K562 (cell line): ENCODE measurements around the gene ADGRA1. TPM values are rescaled to one million over a fixed set of nuclear protein-coding genes. Genes with fewer than 3 reads are reported as not detected.

Source experiments
- ATAC-seq: fragments of 200-7000 bp; cut with Tn5 transposase; 3 replicates; pipeline ENCODE4 v1.9.1; 2020; ENCODE audit warnings: moderate library complexity
- BruUV-seq: library from RNA; stranded (reverse); fragments of 400-500 nt; replicated peaks from 2 replicates; lab custom pipeline; 2021; lab: Mats Ljungman, UMichigan
- CTCF ChIA-PET: fragments of 300-600 bp; formaldehyde crosslinking; extraction: SDS; loops from one replicate; lab custom pipeline; 2021; ENCODE audit warnings: low intra/inter-chr PET ratio; lab: Yijun Ruan, JAX
- POLR2A ChIA-PET: fragments of 300-600, 350-650 bp; sonication (Branson Sonifier 250); formaldehyde crosslinking; extraction: SDS; loops from one replicate; lab custom pipeline; 2021; ENCODE audit warnings: antibody characterized with exemption, inconsistent platforms; lab: Yijun Ruan, JAX
- DNase-seq, 4 experiments: peaks; one replicate each; pipeline versions ENCODE4 v3.0.0 to v3.0.0-alpha.2; 2011 to 2018; ENCODE audit warnings: low spot score in 3 of 4, mixed read lengths in 3 of 4; ENCODE audit errors: extremely low read depth in 1 of 4
- FAIRE-seq: peaks from 2 replicates; lab custom pipeline; 2011; peaks lifted over from hg19 to GRCh38; lab: Jason Lieb, UNC
- H2AFZ ChIP-seq: 2 replicates; pipeline ENCODE4 v1.6.0; 2011; ENCODE audit warnings: low read depth, low read length, control low read depth, inconsistent platforms
- H3K27ac ChIP-seq: fragments of 200-600 bp; 3 replicates; pipeline ENCODE4 v1.8.0; 2011; ENCODE audit warnings: low read depth, mild to moderate bottlenecking, control low read depth, inconsistent platforms, low read length, moderate library complexity, mixed read lengths; ENCODE audit errors: extremely low read depth
- H3K27me3 ChIP-seq, 2 experiments: fragments of 300-600 bp in 1 of 2; 2 replicates in 1 of 2; 3 replicates in 1 of 2; pipeline versions ENCODE4 v1.6.0 to v1.8.0; 2011; ENCODE audit warnings: inconsistent platforms in 2 of 2, low read length in 2 of 2, mild to moderate bottlenecking in 1 of 2, mixed read lengths in 1 of 2, moderate library complexity in 1 of 2; ENCODE audit not compliant: control insufficient read depth in 2 of 2, insufficient read depth in 2 of 2
- H3K36me3 ChIP-seq: fragments of 300-600 bp; 3 replicates; pipeline ENCODE4 v1.8.0; 2011; ENCODE audit warnings: mild to moderate bottlenecking, low read length, inconsistent platforms; ENCODE audit not compliant: control insufficient read depth, insufficient read depth
- H3K4me1 ChIP-seq, 2 experiments: fragments of 200-600 bp in 1 of 2; replicated peaks in 1 of 2; 2 replicates in 1 of 2; 3 replicates in 1 of 2; pipeline versions ENCODE4 v1.5.1 to v1.8.0; 2011; ENCODE audit warnings: inconsistent platforms in 2 of 2, low read length in 2 of 2, mild to moderate bottlenecking in 1 of 2, mixed read lengths in 1 of 2, moderate library complexity in 1 of 2; ENCODE audit not compliant: control insufficient read depth in 2 of 2, insufficient read depth in 2 of 2
- H3K4me2 ChIP-seq: 2 replicates; pipeline ENCODE4 v1.6.1; 2011; ENCODE audit warnings: low read length, control low read depth, inconsistent platforms, mixed read lengths; ENCODE audit not compliant: insufficient read depth
- H3K4me3 ChIP-seq: fragments of 200-600 bp; sonication (generic), shearing (Covaris generic); 2 replicates; pipeline ENCODE4 v1.5.1; 2016; ENCODE audit warnings: control low read depth, inconsistent platforms
- H3K79me2 ChIP-seq: fragments of 200-600 bp; 3 replicates; pipeline ENCODE4 v1.8.0; 2011; ENCODE audit warnings: low read length, inconsistent platforms; ENCODE audit not compliant: control insufficient read depth, insufficient read depth
- H3K9ac ChIP-seq, 2 experiments: 2 replicates each; pipeline versions ENCODE4 v1.6.0 to v1.6.1; 2011; ENCODE audit warnings: low read depth in 2 of 2, low read length in 2 of 2, control low read depth in 1 of 2, inconsistent platforms in 1 of 2, mild to moderate bottlenecking in 1 of 2, mixed read lengths in 1 of 2; ENCODE audit not compliant: insufficient read depth in 1 of 2
- H3K9me1 ChIP-seq: one replicate; pipeline ENCODE4 v1.6.0; 2011; ENCODE audit warnings: inconsistent platforms, mild to moderate bottlenecking, low read length, moderate library complexity; ENCODE audit not compliant: control insufficient read depth, insufficient read depth
- H3K9me3 ChIP-seq: replicated peaks from 2 replicates; pipeline ENCODE4 v1.5.1; 2011; ENCODE audit warnings: low read depth, low read length, inconsistent platforms; ENCODE audit not compliant: control insufficient read depth, insufficient read depth
- H4K20me1 ChIP-seq: replicated peaks from 2 replicates; pipeline ENCODE4 v1.6.1; 2011; ENCODE audit warnings: low read length, inconsistent platforms, mixed read lengths; ENCODE audit not compliant: control insufficient read depth, insufficient read depth
- CBX3 ChIP-seq, 2 experiments: IDR thresholded peaks; 1 replicate in 1 of 2; 2 replicates in 1 of 2; pipeline ENCODE4 v1.6.1; 2012; ENCODE audit warnings: inconsistent platforms in 2 of 2, low read length in 2 of 2, borderline replicate concordance in 1 of 2, control low read depth in 1 of 2
- DIDO1 ChIP-seq: fragments of 450-650 bp; IDR thresholded peaks from 2 replicates; pipeline ENCODE4 v1.6.1; 2016; ENCODE audit warnings: low read depth, missing biosample characterization, missing genetic modification characterization
- E2F1 ChIP-seq: sonication (generic); formaldehyde crosslinking; IDR thresholded peaks from 2 replicates; pipeline ENCODE4 v1.8.1; 2023; ENCODE audit warnings: mild to moderate bottlenecking, missing genetic modification reagents, moderate library complexity
- HIVEP1 ChIP-seq: fragments of 250-450 bp; sonication (Bioruptor Pico); IDR thresholded peaks from 2 replicates; pipeline ENCODE4 v1.4.0; 2020; ENCODE audit warnings: mild to moderate bottlenecking
- HNRNPLL ChIP-seq: fragments of 200-400 bp; formaldehyde crosslinking; IDR thresholded peaks from 2 replicates; pipeline ENCODE4 v1.6.1; 2017; ENCODE audit warnings: low read length, low read depth, mild to moderate bottlenecking; ENCODE audit not compliant: poor library complexity, severe bottlenecking
- MED1 ChIP-seq: sonication (generic); formaldehyde crosslinking; IDR thresholded peaks from 2 replicates; pipeline ENCODE4 v1.8.1; 2023; ENCODE audit warnings: missing genetic modification reagents, borderline replicate concordance
- MNT ChIP-seq, 2 experiments: fragments of 450-650 bp; conservative IDR thresholded peaks; 2 replicates each; pipeline ENCODE4 v1.6.1; 2017; ENCODE audit warnings: mild to moderate bottlenecking in 2 of 2, moderate library complexity in 2 of 2
- SMC3 ChIP-seq: conservative IDR thresholded peaks from 2 replicates; pipeline ENCODE4 v1.6.1; 2011; ENCODE audit warnings: low read depth, low read length, improper control_type of control experiment; ENCODE audit not compliant: insufficient read depth
- THAP7 ChIP-seq: fragments of 250-450 bp; sonication (Bioruptor Pico); IDR thresholded peaks from 2 replicates; pipeline ENCODE4 v1.5.0; 2021
- YBX1 ChIP-seq: fragments of 450-650 bp; IDR thresholded peaks from 2 replicates; pipeline ENCODE4 v1.7.1; 2016; ENCODE audit warnings: mild to moderate bottlenecking
- ZEB2 ChIP-seq: fragments of 450-650 bp; IDR thresholded peaks from 2 replicates; pipeline ENCODE4 v1.6.1; 2016
- ZMIZ1 ChIP-seq, 2 experiments: fragments of 150-350 bp in 1 of 2; IDR thresholded peaks; 2 replicates each; pipeline ENCODE4 v1.6.1; 2012 to 2016; ENCODE audit warnings: low read depth in 2 of 2, low read length in 2 of 2, mild to moderate bottlenecking in 1 of 2, moderate library complexity in 1 of 2
- WGBS: fragments of 100-300 bp; shearing (Covaris generic); methylation state at CpG from one replicate; pipeline ENCODE4 v1.1.6; 2016; ENCODE audit warnings: low coverage, mixed read lengths; ENCODE audit not compliant: insufficient coverage; ENCODE audit errors: missing lambda C conversion rate; 5-methylcytosine and 5-hydroxymethylcytosine counted together
- in situ Hi-C: fragments of 300-500 bp; cut with MboI; formaldehyde crosslinking; loops from 4 replicates; pipeline ENCODE4 v1.15.0; 2018; ENCODE audit warnings: inconsistent platforms, mixed read lengths
- intact Hi-C: fragments of 100-400 bp; cut with micrococcal nuclease; formaldehyde crosslinking; loops from 2 replicates; pipeline ENCODE4 v1.14.2; 2022
- polyA plus RNA-seq, 8 experiments: library from polyadenylated mRNA; depleted of rRNA in 4 of 8; stranded (reverse) in 5 of 8; unstranded in 3 of 8; fragments of >200 nt; fragmentation: Nextera tagmentation in 2 of 8; fragmentation: Illumina TruSeq in 1 of 8; extraction: Ambion mirVana in 2 of 8; extraction: Trizol in 1 of 8; gene quantifications; 2 replicates each; pipeline versions ENCODE4 v1.2.1 to v1.2.3, GENCODE V29; 2011 to 2014; ENCODE audit warnings: inconsistent platforms in 1 of 8, missing spikeins in 1 of 8
- total RNA-seq, 7 experiments: library from RNA; depleted of rRNA in 6 of 7; stranded (reverse); fragments of >200 nt in 6 of 7; fragmentation: Illumina TruSeq in 2 of 7; extraction: Trizol in 2 of 7; gene quantifications; 2 replicates each; pipeline versions ENCODE4 v1.2.1 to v1.2.3, GENCODE V29; 2011 to 2021; ENCODE audit warnings: low replicate concordance in 1 of 7

ADGRA1 gene
- total and polyA plus RNA-seq, 9 of the 15 experiments (the other 6 are each of a cell fraction or from before 2014, with no cell fraction given) = not detected

- 0% methylated on average over 9 of the region's 15 CpGs for WGBS
- in situ Hi-C loops = no loop called here
- Histone ChIP-seq H2AFZ (no peak overlapping the region), H3K9me1 (no peaks in the 10 kb centered on the region), H3K36me3 (no peaks in the 10 kb centered on the region), H3K79me2 (no peaks in the 10 kb centered on the region), H3K9ac (no peak overlapping the region), H3K4me1 (no peaks in the 10 kb centered on the region), H3K4me3 (no peak overlapping the region), H3K4me2 (no peak overlapping the region), H4K20me1 (no peaks in the 10 kb centered on the region), H3K27me3 (peaks cover 0 to 25% of the 10 kb centered on the region in 2 experiments; a peak in 2 of 5 replicates), H3K27ac (no peak overlapping the region), H3K9me3 (no peaks in the 10 kb centered on the region; the same call in 1 of the 2 replicates)
- POLR2A ChIA-PET = no interaction called here
- CTCF ChIA-PET = no interaction called here
- BruUV-seq = no TSS peak
- FAIRE-seq = no peak
- intact Hi-C loops = no loop called here
- no peak for DNase-seq
- no peak for ATAC-seq
- TF ChIP-seq HIVEP1 (CRISPR knock-in tag) (no peak), MED1 (CRISPR knock-in tag) (no peak), ZMIZ1 (IDR thresholded peaks at IDR 0.05; ENCODE audit: low read depth in 2 of 2, low read length in 2 of 2) (no peak), MNT (conservative IDR thresholded peaks at IDR 0.05) (no peak), E2F1 (no peak), HNRNPLL (no peak), SMC3 (no peak), ZEB2 (no peak), CBX3 (IDR thresholded peaks at IDR 0.05; ENCODE audit: borderline replicate concordance in 1 of 2, low read length in 2 of 2) (no peak), DIDO1 (tag) (no peak), YBX1 (no peak), THAP7 (CRISPR knock-in tag) (no peak)
Measured at GRCh38 chr10:133173860-133174640, 86.3 kb downstream of the ADGRA1 start.
